ENCODE measurements around the gene HIF3A.
"Not testable (repeated sequence)": the region's sequence is repeated elsewhere in the genome, so short reads cannot be mapped to it uniquely, and the experiment has no call there.

Gene HIF3A

DNA sequence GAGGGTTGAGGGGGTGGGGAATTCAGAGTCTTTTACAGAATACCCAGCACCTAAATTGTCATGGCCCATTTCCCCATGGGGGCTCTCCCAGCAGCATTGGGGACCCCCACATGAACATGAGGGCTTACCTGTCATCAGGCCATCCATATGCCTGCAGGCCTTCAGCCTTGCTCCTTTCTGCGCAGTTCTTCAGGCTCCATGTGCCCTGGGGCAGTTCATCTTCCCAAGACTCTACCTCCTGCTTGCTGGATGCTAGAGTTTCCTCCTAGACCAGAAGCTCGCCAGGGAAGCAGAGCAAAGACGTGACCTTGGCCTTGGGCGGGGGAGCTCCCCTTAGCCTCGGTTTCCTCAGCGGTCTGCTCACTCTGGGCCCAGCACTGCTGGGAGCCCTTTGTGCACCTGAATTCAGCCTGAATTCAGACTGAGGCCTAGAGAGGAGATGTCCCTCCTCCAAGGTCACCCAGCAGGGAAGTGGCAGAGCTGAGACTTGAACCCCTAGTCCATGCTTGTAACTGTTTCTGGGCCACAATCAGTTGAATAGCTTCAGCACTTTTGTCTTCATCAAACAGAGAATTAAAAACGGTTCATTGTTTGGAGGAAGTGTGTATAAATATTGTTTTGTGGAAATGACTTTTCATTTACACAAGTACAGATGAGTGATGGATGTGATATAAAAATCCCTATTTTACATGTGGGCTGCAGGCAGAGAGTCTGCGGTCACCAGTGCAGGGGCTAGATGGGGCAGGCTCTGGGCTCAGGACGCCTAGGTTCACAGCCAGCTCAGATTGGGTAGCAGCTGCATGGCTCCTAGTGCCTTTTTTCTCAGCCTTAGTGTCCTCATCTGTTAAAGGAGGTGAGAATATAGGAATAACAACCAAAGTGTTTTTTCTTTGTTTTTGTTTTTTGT lies 59.6 kb downstream of the HIF3A start:
- no peak for DNase-seq

DNA sequence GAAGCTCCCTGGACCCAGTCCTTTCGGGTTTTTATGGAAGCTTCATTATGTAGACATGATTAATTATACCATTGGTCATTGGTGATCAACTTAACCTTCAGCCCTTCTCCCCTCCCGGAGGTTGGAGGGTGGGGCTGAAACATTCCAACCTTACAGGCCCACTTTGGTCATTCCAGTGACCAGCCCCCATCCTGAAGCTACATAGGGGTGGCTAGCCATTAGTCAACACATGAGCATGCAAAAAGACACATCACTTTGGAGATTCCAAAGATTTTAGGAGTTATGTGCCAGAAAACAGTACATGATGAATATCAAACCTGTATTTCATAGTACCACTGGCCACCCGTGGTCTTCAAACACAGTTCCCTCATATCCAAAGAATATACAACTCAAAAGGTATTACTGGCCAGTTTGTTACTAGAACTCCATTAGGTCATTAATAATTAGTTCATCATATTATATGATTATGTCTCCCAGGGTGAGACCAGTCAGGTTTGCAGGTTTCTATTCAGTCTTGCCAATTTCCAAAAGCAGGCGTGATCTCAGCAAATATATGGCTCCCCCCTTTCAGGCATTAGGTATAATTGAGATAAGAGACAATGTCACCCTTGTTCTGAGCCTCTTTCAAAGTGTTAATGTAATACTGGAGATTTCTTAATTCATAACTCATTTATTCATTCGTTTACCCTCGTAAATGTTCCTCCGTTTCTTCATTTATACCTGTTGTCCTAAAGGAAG lies 61.2 kb downstream of the HIF3A start:
- DNase-seq = no peak

DNA sequence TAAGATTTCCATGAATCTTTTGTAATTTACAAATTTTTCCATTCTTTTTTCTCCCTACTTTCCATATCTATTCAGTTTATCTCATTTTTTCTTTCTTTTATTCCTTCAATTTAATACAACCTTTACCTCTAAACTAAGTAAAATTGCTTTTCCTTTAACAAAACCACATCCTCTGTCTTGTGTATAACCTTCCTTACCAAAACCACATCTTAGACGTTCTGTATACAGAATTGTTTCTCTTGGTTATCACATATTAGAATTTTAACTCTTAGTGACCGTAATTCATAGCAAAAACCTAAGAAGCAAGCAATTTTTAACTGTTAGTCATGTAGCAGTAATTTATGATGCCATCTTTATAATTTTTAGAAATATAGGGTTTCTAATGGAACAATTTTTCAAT lies 65.1 kb downstream of the HIF3A start:
- DNase-seq = no peak

DNA sequence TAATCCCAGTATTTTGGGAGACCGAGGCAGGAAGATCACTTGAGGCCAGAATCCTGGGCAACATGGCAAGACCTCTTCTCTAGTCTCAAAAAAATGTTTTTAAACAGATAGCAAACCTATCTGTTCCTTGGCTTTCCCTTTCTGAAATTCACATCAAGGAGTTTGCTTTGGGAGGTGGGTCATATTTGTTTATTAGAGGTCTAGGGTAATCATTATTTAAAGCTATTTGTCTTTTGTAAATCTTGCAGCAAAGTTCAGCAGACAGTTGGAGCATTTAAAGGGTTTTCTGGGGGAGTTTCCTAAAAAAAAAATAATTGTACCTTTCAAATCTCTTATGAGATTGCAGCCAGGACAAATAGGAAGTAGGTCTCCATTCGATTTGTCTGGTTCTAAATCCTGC lies 67.5 kb downstream of the HIF3A start:
- no peak for DNase-seq

DNA sequence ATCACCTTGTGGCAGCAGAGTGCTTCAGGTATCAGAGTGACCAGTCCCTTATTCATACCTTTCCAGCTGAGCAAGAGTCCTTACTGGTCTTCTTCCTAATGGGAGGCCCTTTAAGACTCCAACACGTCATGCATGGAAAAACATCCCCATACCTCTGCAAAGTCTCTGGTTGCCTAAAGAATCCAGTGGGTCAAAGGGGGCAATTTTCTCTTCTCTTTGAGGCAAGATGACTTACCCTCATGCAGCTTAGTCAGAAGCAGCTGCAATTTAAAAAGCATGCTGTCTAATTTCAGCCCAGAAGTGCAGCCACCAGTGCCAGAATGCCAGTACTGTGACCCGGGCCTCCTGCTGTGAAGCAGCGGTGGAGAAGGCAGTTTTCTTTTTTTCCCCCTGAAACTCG lies 68.7 kb downstream of the HIF3A start:
- DNase-seq = no peak

DNA sequence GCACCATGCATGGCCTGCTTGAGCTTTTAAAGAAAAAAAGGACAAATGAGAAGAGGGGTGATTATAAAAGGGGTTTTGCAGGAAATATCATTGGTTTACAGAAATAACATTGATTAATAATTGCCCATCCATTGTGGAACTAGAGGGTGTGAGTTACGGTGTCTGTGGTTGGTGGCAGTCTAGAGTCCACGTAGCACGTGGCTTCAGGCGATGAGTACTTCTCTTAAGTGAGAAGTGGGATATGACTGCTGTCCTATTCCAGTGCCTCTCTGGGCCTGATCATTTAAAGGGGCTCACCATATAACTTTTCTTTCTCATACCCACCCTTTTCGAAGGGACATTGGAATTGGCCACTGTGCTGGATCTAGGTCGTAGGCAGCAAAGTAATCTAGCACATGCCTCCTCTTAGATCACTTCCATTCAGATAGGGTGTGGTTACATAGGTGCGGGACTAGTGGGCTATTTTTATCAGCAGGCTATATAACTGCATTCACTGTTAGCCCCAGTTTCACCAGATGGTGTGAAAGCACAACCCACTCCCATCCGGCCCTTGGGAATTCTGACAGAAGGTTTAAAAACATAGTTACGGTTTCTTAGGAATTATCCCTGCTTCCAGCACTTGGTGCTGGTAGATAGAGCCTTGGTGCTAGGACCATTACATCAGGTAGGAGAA lies 69.9 kb downstream of the HIF3A start:
- DNase-seq = no peak

DNA sequence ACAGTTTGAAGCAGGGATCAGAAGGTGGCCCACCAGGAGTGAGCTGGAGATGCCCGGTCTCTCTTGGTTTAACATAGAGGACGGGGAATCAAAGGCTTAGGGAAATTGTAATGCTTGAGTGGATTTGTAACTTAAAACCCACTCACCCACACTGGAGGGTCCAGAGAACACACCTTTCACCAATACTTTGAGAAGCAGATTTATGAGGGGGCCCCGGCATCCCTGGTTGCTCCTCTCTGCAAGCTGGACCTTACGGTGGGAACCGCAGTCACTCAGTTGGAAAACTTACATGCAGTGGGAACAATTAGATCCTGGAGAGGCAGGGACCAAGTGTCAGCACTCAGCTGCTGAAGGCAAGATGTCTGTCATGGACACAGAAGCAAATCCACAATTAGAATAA lies 70.6 kb downstream of the HIF3A start:
- DNase-seq = no peak

DNA sequence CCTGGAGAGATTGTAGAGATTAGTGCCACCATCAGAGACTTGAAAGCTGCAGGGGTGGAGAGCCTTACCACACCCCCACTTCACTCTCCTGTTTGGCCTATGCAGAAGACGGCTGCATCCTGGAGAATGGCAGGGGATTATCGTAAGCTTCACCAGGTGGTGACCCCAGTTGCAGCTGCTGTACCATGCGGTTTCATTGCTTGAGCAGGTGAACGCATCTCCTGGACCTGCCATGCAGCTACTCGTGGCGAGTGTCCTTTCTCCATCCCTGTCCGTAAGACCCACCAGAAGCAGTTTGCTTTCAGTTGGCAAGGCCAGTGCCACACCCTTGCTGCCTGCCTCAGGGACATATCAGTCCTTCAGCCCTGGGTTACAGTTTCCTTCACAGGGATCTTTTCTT lies 71.3 kb downstream of the HIF3A start:
- DNase-seq = no peak

DNA sequence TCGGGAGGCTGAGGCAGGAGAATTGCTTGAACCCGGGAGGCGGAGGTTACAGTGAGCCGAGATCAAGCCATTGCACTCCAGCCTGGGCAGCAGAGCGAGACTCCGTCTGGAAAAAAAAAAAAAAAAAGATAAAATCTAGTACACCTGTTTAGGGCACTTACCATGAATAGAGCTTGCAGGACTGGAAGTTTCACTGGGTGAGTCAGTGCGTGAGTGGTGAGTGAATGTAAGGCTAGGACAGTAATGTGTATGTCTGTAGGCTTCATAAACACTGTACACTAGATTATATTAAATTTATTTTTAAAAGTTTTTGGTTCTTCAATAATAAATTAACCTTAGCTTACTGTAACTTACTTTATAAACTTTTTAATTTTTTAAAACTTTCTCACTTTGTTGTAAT lies 73.0 kb downstream of the HIF3A start:
- no peak for DNase-seq

DNA sequence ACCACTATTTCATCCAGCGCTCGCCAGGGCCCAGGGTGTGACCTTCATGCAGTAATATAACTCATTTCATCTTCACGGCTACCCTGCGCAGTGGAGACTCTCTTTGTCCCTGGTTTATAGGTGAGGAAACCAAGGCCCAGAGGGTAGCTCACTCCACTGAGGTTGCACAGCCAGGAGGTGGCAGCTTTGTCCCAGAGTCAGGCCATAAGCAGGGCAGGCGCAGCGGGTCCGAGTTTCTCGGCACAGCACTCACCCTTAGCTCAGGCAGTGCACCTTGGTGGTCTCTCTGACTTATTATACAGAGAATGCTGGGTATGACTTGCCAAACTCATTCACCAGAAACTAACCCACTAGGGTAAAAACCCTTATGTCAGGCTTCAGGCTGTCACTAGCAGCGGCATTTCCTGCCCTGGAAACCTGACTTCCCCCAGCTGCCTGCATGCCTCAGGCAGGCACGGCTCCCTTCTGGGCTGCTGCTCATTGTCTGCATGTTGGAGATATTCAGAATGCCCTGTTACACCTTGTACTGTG lies 74.6 kb downstream of the HIF3A start:
- no peak for DNase-seq

DNA sequence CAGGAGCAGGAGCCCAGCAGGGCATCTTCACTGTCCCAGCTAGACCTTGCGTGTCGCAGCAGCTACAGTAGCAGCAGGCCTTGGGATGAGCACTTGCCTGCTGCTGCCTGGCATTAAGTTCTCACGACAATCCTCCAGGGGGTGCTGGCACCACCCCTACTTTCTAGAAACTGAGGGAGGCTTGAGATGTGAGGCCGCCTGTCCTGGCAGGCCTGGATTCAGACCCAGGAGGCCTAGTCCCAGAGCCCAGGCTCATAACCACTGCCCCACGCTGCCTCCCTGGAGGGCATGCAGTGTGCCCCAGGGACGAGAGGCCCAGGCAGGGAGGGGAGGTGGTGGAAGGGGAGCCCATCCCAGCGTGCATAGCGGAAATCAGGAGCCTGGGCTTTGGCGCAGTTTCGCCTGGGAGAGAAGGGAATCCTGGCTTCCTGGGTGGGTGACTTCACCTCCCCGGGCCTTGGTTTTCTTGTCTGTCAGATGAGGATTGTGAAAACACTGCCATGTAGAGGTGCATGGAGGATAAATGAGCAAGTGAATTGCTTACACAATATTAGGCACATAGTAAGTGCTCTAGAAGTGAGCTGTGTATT lies 76.2 kb downstream of the HIF3A start:
- no peak for DNase-seq

DNA sequence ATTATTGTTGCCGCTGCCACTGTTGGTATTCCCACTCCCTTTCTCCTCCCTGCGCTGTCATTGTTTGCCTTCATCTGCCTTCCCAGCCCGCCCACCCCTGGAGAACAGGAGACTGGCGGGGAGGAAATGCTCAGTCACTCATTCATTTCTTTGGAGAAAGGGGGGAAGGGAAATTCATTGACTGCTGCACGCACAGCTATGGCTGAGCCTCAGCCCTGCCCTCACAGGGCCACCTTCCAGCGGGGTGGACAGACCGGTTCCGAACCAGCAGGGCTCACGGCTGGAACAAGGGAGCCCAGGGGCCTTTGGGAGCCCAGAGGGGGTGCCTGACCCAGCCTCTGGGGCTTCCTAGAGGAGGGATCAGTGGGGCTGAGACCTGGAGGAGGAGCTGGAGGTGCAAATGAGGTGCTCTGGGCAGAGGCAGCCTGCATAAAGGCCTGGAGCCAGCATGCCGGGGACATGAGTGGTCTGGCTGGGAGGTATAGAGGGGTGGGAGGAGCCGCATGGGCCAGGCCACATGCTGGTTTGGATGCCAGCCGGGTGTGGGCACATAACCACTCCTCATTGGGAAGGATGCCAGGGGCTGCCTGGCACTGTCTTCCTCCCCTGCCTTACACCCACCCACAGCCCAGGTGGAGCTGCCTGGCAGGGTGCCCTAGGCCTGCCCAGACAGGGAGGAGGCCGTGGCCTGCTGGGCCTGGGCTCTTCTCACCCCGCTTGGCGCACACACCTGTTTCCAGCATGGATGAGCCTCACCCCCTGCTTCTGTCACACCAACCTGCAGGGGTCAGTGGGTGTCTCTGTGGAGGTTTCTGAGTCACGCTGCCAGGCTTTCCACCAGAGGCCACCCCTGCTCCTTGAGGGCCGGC lies 76.9 kb downstream of the HIF3A start:
- no peak for DNase-seq

DNA sequence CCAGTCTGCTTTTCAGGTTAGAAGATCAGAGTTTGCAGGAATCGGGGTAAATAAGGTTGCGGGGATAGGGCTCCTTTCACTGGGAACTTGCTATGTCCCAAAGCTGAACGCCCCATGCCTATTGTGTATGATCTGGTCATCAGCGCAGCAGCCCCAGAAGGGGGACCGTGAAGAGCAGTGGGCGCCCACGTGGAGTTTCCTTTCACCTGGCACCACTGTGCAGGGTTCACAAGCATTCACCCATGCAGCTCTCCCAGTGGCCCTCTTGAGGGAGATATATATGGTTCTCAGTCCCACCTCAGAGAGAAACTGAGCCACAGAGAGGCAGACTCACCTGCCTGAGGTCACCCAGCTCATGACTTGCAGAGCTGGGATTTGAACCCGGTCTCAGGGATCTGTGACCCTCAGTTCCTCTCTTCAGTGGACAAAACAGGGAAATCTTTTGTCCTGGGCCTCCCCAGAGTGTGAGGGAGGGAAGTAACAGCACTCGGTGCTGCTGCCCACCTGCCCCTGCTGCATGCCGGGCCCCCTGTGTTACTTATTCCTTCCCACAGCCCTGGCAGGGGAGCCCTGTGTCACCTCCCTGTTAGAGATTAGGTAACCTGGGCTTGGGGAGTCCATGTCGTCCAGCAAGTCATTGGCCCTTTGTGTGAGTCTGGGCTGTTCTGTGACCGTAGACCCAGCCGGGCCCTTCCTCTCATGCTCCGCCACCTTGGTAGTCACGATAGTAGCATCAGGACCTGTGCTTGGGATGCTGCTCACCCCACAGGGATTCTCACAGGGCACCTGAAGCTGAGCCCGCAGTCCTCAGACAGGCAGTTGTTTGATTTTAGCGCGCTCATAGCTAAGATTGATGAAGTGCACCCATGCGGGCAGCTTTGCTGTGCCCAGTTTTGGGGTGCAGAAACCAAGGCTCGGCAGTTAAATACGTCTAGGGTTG lies 78.0 kb downstream of the HIF3A start:
- DNase-seq = no peak

DNA sequence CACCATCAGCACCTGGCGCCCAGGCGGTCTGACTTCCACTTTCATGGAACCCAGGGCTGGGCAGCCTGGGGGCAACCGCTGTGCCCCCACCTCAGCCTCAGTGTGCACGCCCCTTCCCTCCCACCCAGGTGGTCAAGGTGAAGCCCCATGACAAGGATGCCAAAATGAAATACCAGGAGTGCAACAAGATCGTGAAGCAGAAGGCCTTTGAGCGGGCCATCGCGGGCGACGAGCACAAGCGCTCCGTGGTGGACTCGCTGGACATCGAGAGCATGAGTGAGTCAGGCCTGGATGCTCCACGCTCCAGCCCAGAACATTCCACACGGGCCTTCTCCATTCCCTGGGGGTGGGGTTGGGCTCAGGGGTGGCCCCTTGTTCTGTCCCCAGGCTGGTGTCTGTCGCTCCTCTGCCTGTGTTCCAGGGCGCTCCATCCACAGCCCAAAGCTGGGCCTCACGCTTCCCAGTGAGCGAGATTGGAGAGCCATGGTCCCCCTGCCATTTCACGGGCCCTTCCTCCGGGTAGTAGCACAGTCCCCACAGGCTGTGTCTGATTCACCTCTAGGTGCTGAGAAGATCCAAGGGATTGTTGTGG lies 78.7 kb downstream of the HIF3A start:
- not testable (repeated sequence) for DNase-seq

DNA sequence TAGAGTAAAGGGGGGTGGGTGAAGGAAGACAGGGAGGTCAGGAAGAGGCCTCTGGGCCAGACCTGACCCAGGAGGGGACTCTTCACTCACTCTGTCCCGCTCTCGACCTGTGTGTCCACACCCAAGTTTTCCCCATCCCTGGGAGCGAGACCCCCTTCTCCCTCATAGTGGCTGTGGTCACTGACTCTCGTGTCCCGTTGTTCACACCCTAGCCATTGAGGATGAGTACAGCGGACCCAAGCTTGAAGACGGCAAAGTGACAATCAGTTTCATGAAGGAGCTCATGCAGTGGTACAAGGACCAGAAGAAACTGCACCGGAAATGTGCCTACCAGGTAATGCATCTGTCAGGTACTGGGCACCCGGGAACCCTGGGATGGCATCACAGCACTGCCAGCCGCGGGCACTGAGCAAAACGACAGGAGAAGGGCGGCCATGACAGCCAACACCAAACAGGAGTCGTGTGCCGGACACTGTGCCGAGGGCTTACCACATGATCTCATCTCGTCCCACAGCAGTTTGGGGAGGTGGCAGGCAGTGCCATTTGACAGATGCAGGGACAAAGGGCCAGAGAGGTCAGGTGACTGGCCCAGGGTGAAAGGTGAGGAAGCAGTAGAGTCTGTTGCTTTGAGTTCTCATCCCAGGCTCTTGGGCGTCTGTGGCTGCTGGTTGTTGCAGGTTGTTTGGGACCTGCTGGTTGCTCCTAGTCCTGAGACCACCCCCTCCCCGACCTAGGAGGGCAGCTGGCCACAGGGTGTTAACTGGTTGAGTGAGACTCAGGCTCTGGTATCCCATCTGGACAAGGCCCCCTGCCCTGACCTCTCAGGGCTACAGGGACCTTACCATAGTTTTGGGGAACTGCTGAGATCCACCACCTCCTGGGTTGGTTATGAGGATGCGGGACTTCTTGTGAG lies 79.7 kb downstream of the HIF3A start:
- DNase-seq = no peak

DNA sequence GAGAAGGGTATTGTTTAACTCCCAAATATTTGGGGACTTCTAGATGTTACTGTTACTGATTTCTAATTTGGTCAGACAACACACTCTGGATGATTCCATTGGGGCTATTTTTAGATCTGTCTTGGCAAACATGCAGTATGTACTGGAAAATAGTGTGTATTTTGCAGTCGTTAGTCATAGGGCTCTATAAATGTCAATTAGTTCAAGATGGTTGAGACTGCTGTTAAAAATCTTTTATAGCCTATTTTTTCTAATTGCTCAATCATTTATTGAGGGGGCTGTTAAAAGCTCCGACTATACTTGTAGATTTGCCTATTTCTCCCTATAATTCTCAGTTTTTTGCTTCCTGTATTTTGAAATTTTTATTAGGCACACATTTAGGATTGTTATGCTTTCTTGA lies 81.4 kb downstream of the HIF3A start:
- no peak for DNase-seq

DNA sequence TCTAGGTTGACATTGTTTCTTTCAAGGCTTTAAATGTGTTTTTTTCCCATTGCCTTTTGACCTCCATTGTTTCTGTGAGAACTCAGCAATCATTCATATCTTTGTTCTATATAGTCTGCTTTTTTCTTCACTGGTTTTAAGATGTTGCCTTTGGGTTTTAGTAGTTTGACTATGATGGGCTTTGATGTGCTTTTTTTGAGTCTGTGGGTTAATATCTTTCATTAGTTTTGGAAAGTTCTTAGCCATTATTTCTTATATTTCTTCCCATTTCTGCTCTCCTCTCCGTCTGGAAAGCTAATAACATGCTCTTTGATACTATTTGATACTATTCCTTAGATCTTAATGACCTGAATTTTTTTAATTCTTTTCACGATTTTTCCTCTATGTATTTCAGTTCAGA lies 83.8 kb downstream of the HIF3A start:
- DNase-seq = no peak

DNA sequence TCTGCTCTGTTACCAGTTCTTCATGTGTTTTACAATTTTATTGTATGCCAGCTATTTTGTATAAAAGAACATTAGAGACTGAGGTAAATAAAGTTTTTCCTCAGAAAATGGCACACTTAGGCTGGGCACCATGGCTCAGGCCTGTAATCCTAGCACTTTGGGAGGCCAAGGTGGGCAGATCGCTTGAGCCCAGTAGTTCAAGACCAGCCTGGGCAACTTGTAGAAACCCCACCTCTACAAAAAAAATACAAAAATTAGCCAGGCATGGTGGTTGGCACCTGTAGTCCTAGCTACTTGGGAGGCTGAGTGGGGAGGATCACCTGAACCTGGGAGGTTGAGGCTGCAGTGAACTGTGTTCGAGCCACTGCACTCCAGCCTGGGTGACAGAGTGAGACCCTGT lies 84.5 kb downstream of the HIF3A start:
- DNase-seq = no peak

Data from right kidney (tissue), 1 donor.